Stimulated activated CD4-positive, alpha-beta T cell treated with anti-CD3 and anti-CD28 coated beads, TNF-alpha, amount 100 ng/mL, for 4 hours (primary cell): Measurements from ENCODE around the gene CDH6.

Source experiments
- DNase-seq, 3 experiments: peaks; one replicate each; pipeline ENCODE4 v3.0.0-alpha.2; 2020; ENCODE audit warnings: low read depth in 3 of 3

Gene CDH6

GRCh38 chr5:31193591-31194467 is at the start of gene CDH6:
CDH6 (plus strand) TSS chr5:31193686; CDS start chr5:31267474, 73,788 bp downstream.
- no peak for DNase-seq

GRCh38 chr5:31144364-31144763 is 49.1 kb upstream of the CDH6 start:
- no peak for DNase-seq

- no peak for DNase-seq
Observed at GRCh38 chr5:31148959-31149475, 44.5 kb upstream of the CDH6 start.

- DNase-seq: no peak
Observed at GRCh38 chr5:31153521-31153920, 40.0 kb upstream of the CDH6 start.

GRCh38 chr5:31156631-31157160 is 36.8 kb upstream of the CDH6 start:
- DNase-seq: no peak

GRCh38 chr5:31157720-31158119 is 35.8 kb upstream of the CDH6 start:
- DNase-seq: no peak

GRCh38 chr5:31158686-31159085 is 34.8 kb upstream of the CDH6 start:
- no peak for DNase-seq

GRCh38 chr5:31161781-31162181 is 31.7 kb upstream of the CDH6 start:
- no peak for DNase-seq

- DNase-seq: no peak
Observed at GRCh38 chr5:31165729-31166128, 27.8 kb upstream of the CDH6 start.

- DNase-seq: no peak
Observed at GRCh38 chr5:31169379-31169778, 24.1 kb upstream of the CDH6 start.

- no peak for DNase-seq
Observed at GRCh38 chr5:31172881-31173280, 20.6 kb upstream of the CDH6 start.

- no peak for DNase-seq
Observed at GRCh38 chr5:31173614-31174013, 19.9 kb upstream of the CDH6 start.

GRCh38 chr5:31181376-31181987 is 12.0 kb upstream of the CDH6 start:
- no peak for DNase-seq

- no peak for DNase-seq
Observed at GRCh38 chr5:31182136-31182535, 11.3 kb upstream of the CDH6 start.

GRCh38 chr5:31185951-31186350 is 7.5 kb upstream of the CDH6 start:
- no peak for DNase-seq

- no peak for DNase-seq
Observed at GRCh38 chr5:31186672-31187267, 6.7 kb upstream of the CDH6 start.

GRCh38 chr5:31187591-31187990 is 5.9 kb upstream of the CDH6 start:
- no peak for DNase-seq

GRCh38 chr5:31192442-31192841 is 1.0 kb upstream of the CDH6 start:
- no peak for DNase-seq

GRCh38 chr5:31193116-31193515 is 370 bp upstream of the CDH6 start:
- no peak for DNase-seq

GRCh38 chr5:31194468-31194813 is 955 bp downstream of the CDH6 start:
- DNase-seq: no peak

- DNase-seq: no peak
Observed at GRCh38 chr5:31194892-31195555, 1.5 kb downstream of the CDH6 start.

- no peak for DNase-seq
Observed at GRCh38 chr5:31196309-31196708, 2.8 kb downstream of the CDH6 start.
